ENCODE measurements around the gene GPS1. TPM values are rescaled to one million over a fixed set of nuclear protein-coding genes. Genes with fewer than 3 reads are reported as not detected.
A peak's percentile ranks its signal among the peaks of the same experiment; 100 is the strongest.

Gene GPS1
- total and polyA plus RNA-seq, 9 of the 15 experiments (the other 6 are each of a cell fraction or from before 2014, with no cell fraction given) = 3.1 to 167 (median 69.9) TPM

DNA sequence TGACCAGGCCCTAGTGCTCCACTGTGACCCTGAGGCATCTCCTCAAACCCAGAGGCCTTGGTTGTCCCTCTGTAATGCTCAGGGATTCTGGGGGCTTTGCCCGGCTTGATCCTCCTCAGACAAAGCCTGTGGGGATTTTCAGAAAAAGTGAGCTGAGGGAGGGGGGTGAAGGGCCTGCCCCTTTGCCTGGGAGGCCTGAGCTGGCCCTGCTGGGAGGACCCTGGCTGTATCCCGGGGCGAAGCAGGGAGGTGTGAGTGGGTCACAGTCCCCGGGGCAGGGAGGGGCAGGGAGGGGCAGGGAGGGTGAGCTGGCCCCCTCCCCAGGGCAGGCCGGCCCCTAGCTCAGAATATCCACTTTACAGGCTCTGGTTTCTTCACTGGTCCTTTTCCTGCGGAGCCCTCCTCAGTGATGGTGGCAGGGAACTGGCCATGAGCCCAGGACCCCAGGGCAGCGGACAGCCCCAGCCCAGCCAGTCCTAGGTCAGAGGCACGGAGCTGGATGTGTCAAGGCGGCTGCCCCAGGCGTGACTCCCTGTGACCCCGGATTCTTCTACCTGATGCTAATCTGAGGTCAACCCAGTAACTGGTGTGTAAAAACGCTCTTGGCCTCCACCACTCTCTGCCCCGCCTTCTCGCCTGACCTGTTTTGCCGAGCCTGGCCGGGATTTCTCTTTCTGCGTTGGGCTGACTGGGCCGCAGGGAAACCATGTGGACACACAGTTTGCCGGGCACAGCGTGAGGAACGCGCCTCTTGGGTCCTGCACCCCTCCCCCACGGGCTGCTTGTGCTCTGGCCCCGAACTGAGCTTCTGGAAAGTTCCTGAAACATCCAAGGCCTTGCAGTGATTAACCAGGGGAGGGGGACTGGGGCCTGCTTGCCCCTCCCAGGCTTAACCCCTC, 52.1 kb downstream of the GPS1 start:
- H3K27me3 ChIP-seq (ENCODE audit: control insufficient read depth in 2 of 2, insufficient read depth in 2 of 2, low read length in 2 of 2) = no peaks in the 10 kb centered on the region
- BruUV-seq (replicated peaks) = no TSS peak
- DNase-seq (ENCODE audit: extremely low read depth in 1 of 4, low spot score in 3 of 4) (peak; percentile 50 to 79 (median 59)), FAIRE-seq (peak; percentile 72), ATAC-seq (peak; percentile 51)
- peaks cover 16% of the 10 kb centered on the region for H3K79me2 ChIP-seq (ENCODE audit: control insufficient read depth, insufficient read depth, low read length)
- no peaks in the 10 kb centered on the region for H3K9me1 ChIP-seq (ENCODE audit: control insufficient read depth, insufficient read depth, low read length)
- ChIA-PET POLR2A (interaction anchor here (0.5 to 1.6 kb wide), 5 partner anchors 7 to 190 kb away, joined by 3 to 5 read pairs (median 4); no protein-coding TSS in a partner anchor), CTCF (ENCODE audit: low intra/inter-chr PET ratio) (no interaction called here)
- peaks cover 9% of the 10 kb centered on the region; the same call in 2 of the 3 replicates for H3K36me3 ChIP-seq (ENCODE audit: control insufficient read depth, insufficient read depth, low read length)
- WGBS (ENCODE audit: insufficient coverage, low coverage, missing lambda C conversion rate) = 21% methylated on average over 24 of the region's 24 CpGs
- no peaks in the 10 kb centered on the region for H3K9me3 ChIP-seq (replicated peaks; ENCODE audit: control insufficient read depth, insufficient read depth, low read depth, low read length)
- H3K4me2 ChIP-seq (ENCODE audit: insufficient read depth, low read length) = peak overlapping the region; percentile 10; the same call in 1 of the 2 replicates
- peaks cover 33 to 94% of the 10 kb centered on the region in 2 experiments for H3K4me1 ChIP-seq (replicated peaks in 1 of 2; ENCODE audit: control insufficient read depth in 2 of 2, insufficient read depth in 2 of 2, low read length in 2 of 2)
- H2AFZ ChIP-seq (ENCODE audit: low read depth, low read length) = no peak overlapping the region
- no peaks in the 10 kb centered on the region for H4K20me1 ChIP-seq (replicated peaks; ENCODE audit: control insufficient read depth, insufficient read depth, low read length)
- H3K27ac ChIP-seq (ENCODE audit: extremely low read depth, low read depth, low read length) = peak overlapping the region; percentile 39; the same call in 2 of the 3 replicates
- in situ Hi-C loops (cut with MboI) = no loop called here
- intact Hi-C loops (cut with micrococcal nuclease) = no loop called here
- no peak overlapping the region for H3K4me3 ChIP-seq
- peak overlapping the region; percentile 13 to 88; a peak in 3 of 4 replicates for H3K9ac ChIP-seq (ENCODE audit: insufficient read depth in 1 of 2, low read depth in 2 of 2, low read length in 2 of 2)
- no peak for TF ChIP-seq CBX1 (IDR thresholded peaks at IDR 0.05; ENCODE audit: low read depth)
- TF ChIP-seq ZFP1 (CRISPR knock-in tag; IDR thresholded peaks at IDR 0.05) = no peak
- TF ChIP-seq ZNF143 (CRISPR knock-in tag; IDR thresholded peaks at IDR 0.05) = no peak
- no peak for TF ChIP-seq PRPF4 (IDR thresholded peaks at IDR 0.05; ENCODE audit: insufficient read depth, low read depth, low read length, poor library complexity, severe bottlenecking)
- TF ChIP-seq ZNF408 (CRISPR knock-in tag; IDR thresholded peaks at IDR 0.05; ENCODE audit: low read depth) = no peak
- no peak for TF ChIP-seq ELF4 (CRISPR knock-in tag; IDR thresholded peaks at IDR 0.05)
- TF ChIP-seq NBN (IDR thresholded peaks at IDR 0.05; ENCODE audit: low read depth) = no peak
- TF ChIP-seq, protein P1, sequence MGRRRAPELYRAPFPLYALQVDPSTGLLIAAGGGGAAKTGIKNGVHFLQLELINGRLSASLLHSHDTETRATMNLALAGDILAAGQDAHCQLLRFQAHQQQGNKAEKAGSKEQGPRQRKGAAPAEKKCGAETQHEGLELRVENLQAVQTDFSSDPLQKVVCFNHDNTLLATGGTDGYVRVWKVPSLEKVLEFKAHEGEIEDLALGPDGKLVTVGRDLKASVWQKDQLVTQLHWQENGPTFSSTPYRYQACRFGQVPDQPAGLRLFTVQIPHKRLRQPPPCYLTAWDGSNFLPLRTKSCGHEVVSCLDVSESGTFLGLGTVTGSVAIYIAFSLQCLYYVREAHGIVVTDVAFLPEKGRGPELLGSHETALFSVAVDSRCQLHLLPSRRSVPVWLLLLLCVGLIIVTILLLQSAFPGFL (CRISPR knock-in tag; IDR thresholded peaks at IDR 0.05) = no peak
- no peak for TF ChIP-seq ZC3H11A (IDR thresholded peaks at IDR 0.05; ENCODE audit: low read depth, low read length)
- peak; percentile 87 for TF ChIP-seq NR2C1 (IDR thresholded peaks at IDR 0.05)
- TF ChIP-seq NR2C1 (tag; IDR thresholded peaks at IDR 0.05) = peak; percentile 93
- no peak for TF ChIP-seq RBM15 (IDR thresholded peaks at IDR 0.05; ENCODE audit: insufficient read depth, low read length)
- no peak for TF ChIP-seq RBM14 (IDR thresholded peaks at IDR 0.05; ENCODE audit: borderline replicate concordance, insufficient read depth, low read depth, low read length)
- no peak for TF ChIP-seq MED1 (CRISPR knock-in tag; IDR thresholded peaks at IDR 0.05; ENCODE audit: borderline replicate concordance)
- TF ChIP-seq RAD51 (IDR thresholded peaks at IDR 0.05; ENCODE audit: borderline replicate concordance, low read depth) = no peak
- TF ChIP-seq BACH1 (tag; IDR thresholded peaks at IDR 0.05) = no peak
- no peak for TF ChIP-seq ZNF79 (CRISPR knock-in tag; IDR thresholded peaks at IDR 0.05; ENCODE audit: low read depth)
- TF ChIP-seq MECOM (CRISPR knock-in tag; IDR thresholded peaks at IDR 0.05) = no peak
- 0 out of 2 replicates have a peak, but pooled peaks have one; percentile 12 for TF ChIP-seq GABPB1 (CRISPR knock-in tag; IDR thresholded peaks at IDR 0.05)
- TF ChIP-seq GATAD2B (IDR thresholded peaks at IDR 0.05; ENCODE audit: borderline replicate concordance) = no peak
- TF ChIP-seq FOS (IDR thresholded peaks at IDR 0.05; ENCODE audit: extremely low read depth, insufficient read length) = no peak
- no peak for TF ChIP-seq MTA2 (IDR thresholded peaks at IDR 0.05; ENCODE audit: low read depth)
- TF ChIP-seq ZNF717 (CRISPR knock-in tag; IDR thresholded peaks at IDR 0.05) = no peak
- TF ChIP-seq BCOR (IDR thresholded peaks at IDR 0.05) = no peak
- TF ChIP-seq ZKSCAN1 (IDR thresholded peaks at IDR 0.05; ENCODE audit: low read depth, low read length) = no peak

Data from K562 (cell line).